ENCODE measurements around the gene PPP1R1C.

GRCh38 chr2:182033449-182033848 is 47.8 kb downstream of the PPP1R1C start:
- TF ChIP-seq CTCF (IDR thresholded peaks at IDR 0.05) (no peak), EP300 (IDR thresholded peaks at IDR 0.05) (no peak), POLR2A (IDR thresholded peaks at IDR 0.05) (no peak)

Measured in gastroesophageal sphincter (tissue), 3 donors.